Embryonic facial prominence (tissue), 1 donor: ENCODE results near the gene PTPN9.

Source experiments
- DNase-seq: peaks from one replicate; pipeline ENCODE4 v3.0.0-alpha.2; 2016; ENCODE audit errors: extremely low spot score

The PTPN9 gene

DNA sequence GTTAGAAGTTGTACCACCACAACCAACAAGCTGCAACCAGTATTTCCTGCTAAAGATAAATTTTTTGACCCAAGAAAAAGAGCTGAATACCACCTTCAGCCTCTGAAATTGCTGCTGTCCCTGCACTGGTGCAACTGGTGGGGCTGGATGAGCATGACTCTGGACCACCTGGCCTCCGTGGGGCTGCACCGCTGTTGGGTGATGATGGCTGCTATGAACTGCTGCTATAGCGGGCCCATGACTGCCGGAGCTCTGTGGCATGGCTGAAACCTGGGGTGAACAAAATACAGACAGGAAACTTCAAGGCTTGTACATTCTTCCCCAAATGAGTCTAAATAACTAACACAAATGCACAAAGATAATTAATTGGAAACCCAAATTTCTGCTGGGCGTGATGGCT lies 156.6 kb downstream of the PTPN9 start:
- no peak for DNase-seq

GRCh38 chr15:75420698-75421097 lies 158.4 kb downstream of the PTPN9 start:
- no peak for DNase-seq

GRCh38 chr15:75416584-75416983 lies 162.5 kb downstream of the PTPN9 start:
- no peak for DNase-seq
